GM12892 (cell line): Measurements from ENCODE around the gene ZFHX3.
A peak's percentile ranks its signal among the peaks of the same experiment; 100 is the strongest.

ENCODE experiments used
- DNase-seq: peaks from one replicate; pipeline ENCODE4 v3.0.0; 2011; ENCODE audit not compliant: insufficient read length
- FAIRE-seq: peaks from 2 replicates; lab custom pipeline; 2011; peaks lifted over from hg19 to GRCh38; lab: Jason Lieb, UNC
- POLR2A ChIP-seq: IDR thresholded peaks from 2 replicates; pipeline ENCODE4 v1.6.1; 2011; ENCODE audit warnings: low read depth, low read length, control low read depth
- POLR2AphosphoS5 ChIP-seq: IDR thresholded peaks from 2 replicates; pipeline ENCODE4 v1.6.1; 2011; ENCODE audit warnings: low read depth, low read length, control low read depth
- TAF1 ChIP-seq: IDR thresholded peaks from 2 replicates; pipeline ENCODE4 v1.6.1; 2011; ENCODE audit warnings: low read depth, mild to moderate bottlenecking, control low read depth, low read length, borderline replicate concordance

Gene ZFHX3

GRCh38 chr16:73058221-73058615 is 10.3 kb upstream of the ZFHX3 start:
- FAIRE-seq = no peak

GRCh38 chr16:73057291-73058210 is 9.6 kb upstream of the ZFHX3 start:
- FAIRE-seq = peak; percentile 76
- DNase-seq = no peak
- TF ChIP-seq POLR2A (no peak), POLR2AphosphoS5 (no peak), TAF1 (no peak)

More at GRCh38 chr16:73058221-73058615, 10.3 kb upstream of the ZFHX3 start:
- DNase-seq = peak; percentile 71
- TF ChIP-seq POLR2AphosphoS5 (no peak), POLR2A (no peak), TAF1 (no peak)

GRCh38 chr16:73056921-73057290 is 9.0 kb upstream of the ZFHX3 start:
- no peak for FAIRE-seq
- no peak for DNase-seq

GRCh38 chr16:73056448-73056847 is 8.5 kb upstream of the ZFHX3 start:
- no peak for FAIRE-seq
- TF ChIP-seq POLR2AphosphoS5 (no peak), TAF1 (no peak), POLR2A (no peak)
- no peak for DNase-seq

More at GRCh38 chr16:73056921-73057290, 9.0 kb upstream of the ZFHX3 start:
- TF ChIP-seq POLR2AphosphoS5 (no peak), TAF1 (no peak), POLR2A (no peak)

- no peak for TF ChIP-seq POLR2AphosphoS5
- no peak for TF ChIP-seq POLR2A
- TF ChIP-seq TAF1 = no peak
- FAIRE-seq (no peak), DNase-seq (no peak)
These were observed 7.0 kb upstream of the ZFHX3 start for GRCh38 chr16:73054813-73055482.

GRCh38 chr16:73054498-73054812 is 6.5 kb upstream of the ZFHX3 start:
- TF ChIP-seq POLR2A (no peak), POLR2AphosphoS5 (no peak), TAF1 (no peak)
- no peak for DNase-seq
- FAIRE-seq = no peak

- TF ChIP-seq TAF1 (no peak), POLR2A (no peak), POLR2AphosphoS5 (no peak)
- DNase-seq (no peak), FAIRE-seq (no peak)
These were observed 6.2 kb upstream of the ZFHX3 start for GRCh38 chr16:73054125-73054484.

GRCh38 chr16:73053364-73054124 is 5.6 kb upstream of the ZFHX3 start:
- FAIRE-seq = no peak
- TF ChIP-seq POLR2A (no peak), TAF1 (no peak), POLR2AphosphoS5 (no peak)
- DNase-seq = no peak

GRCh38 chr16:73053038-73053363 is 5.1 kb upstream of the ZFHX3 start:
- no peak for DNase-seq
- TF ChIP-seq POLR2A (no peak), POLR2AphosphoS5 (no peak), TAF1 (no peak)
- FAIRE-seq = no peak

- DNase-seq = no peak
- TF ChIP-seq TAF1 = no peak
- no peak for TF ChIP-seq POLR2A
- no peak for TF ChIP-seq POLR2AphosphoS5
- no peak for FAIRE-seq
These were observed 4.6 kb upstream of the ZFHX3 start for GRCh38 chr16:73052576-73052975.

GRCh38 chr16:73051961-73052360 is 4.0 kb upstream of the ZFHX3 start:
- FAIRE-seq (no peak), DNase-seq (no peak)
- TF ChIP-seq POLR2A = no peak
